GM19240 (cell line): ENCODE data around the gene IL1A.

Experiments used
- DNase-seq: peaks from one replicate; pipeline ENCODE4 v3.0.0; 2011; ENCODE audit warnings: low spot score; ENCODE audit not compliant: insufficient read length

The IL1A gene

DNA sequence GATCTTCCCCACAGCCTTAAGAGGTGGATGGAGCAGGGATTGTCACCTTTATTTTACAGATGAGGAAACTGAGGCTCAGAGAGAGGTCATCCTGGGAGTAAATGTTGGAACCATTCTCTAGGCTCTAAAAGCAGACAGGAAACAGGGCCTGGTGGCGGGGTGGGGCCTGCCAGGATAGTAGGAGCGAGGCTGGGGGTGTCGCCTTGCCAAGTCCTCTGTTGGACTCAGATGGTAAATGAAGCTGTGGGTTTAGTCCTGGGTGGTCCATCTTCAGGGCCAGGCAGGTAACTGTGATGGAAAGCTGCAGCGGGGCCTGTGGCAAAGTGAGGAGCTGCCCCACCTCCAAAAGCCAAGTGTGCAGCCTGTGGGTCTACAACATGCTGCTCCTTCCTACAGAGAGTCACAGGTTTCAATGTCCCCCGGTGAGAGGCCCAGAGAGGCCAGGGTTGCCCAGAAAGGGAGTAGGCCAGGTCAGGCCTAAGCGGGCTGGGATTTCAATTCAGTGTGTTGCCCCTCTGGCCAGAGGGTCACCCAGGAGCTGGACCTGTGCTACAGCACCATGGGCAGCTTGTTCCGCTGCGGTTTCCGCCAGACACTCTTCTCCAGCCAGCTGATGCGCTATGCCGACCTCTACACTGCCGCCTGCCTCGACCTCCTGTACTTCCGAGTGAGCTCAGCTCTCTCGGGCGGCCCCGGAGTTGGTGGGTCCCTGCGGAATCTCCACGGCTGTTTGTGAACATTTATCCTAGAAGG is 56.8 kb downstream of the IL1A start:
- no peak for DNase-seq

DNA sequence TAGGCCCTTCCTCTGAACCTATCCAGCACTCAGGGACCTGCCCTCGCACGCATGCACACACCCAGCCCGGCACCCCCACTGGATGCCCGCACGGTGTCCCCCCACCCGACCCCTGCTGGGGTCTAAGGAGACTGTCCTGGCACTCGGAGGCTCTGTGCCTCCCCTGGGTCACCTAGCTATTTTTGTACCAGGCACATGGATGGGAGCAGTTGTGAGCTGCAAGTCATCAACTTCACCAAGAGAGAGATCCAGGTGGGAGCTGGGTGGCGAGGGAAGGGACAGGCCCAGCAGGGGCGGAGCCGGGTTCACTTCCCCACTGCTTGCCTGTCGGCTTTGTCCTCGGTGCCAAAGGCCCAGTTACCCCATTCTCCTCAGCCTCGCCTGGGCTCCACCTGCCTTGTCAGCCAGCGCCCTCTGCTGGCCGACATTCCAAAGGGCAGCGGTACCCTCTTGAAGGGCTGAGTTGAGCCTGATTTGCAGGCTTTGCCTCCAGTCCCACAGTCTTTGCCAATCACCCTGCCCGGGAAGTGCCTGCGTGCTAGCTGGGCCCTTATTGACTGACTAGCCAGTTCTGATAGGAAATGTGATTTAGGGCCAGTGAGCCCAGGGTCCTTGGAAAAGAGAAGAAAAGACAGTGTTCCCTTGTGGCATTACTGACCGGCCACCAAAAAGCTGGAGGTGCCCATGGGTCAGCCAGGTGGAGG is 57.7 kb downstream of the IL1A start:
- peak; percentile 86 for DNase-seq

DNA sequence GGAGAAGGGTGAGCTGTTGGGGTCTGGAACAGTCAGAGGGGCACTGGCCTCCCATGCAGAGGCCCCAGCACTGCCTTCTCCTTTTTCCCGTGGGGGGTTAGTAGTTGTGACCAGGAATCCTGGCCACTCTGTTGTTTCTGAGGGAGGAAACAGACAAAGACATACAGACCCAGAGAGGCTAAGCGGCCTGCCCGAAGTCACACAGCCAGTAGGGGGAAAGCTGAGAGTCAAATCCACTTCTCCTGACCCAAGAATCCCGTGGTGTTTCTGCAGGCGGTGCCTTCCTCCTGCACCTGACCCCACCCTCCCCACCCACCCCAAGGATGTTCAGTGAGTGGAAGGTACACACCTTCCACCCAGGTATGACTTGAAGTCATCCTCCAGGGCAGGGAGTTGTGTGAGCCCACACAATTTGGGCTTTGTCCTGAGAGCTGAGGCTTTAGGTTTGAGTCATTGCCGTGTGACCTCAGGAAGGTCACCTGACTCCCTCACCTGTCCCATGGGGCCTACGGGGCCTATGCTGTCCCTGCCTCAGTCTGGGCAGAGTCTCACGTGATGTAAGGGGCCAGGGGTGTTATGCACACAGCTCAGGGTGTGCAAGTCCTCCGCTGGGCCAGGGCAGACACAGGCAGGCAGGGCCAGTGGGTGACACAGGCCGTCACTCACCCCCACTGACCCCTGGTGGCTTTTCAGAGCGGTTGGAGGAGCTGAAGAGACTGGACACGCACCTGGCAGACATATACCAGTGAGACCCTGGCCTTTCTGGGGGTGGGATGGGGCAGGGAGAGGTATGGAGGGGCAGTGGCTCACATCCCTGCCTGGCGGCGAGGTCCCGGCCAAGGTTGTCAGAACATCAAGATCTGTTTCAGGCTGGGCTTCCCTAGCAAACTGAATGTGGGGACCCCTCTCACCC is 58.5 kb downstream of the IL1A start:
- no peak for DNase-seq

DNA sequence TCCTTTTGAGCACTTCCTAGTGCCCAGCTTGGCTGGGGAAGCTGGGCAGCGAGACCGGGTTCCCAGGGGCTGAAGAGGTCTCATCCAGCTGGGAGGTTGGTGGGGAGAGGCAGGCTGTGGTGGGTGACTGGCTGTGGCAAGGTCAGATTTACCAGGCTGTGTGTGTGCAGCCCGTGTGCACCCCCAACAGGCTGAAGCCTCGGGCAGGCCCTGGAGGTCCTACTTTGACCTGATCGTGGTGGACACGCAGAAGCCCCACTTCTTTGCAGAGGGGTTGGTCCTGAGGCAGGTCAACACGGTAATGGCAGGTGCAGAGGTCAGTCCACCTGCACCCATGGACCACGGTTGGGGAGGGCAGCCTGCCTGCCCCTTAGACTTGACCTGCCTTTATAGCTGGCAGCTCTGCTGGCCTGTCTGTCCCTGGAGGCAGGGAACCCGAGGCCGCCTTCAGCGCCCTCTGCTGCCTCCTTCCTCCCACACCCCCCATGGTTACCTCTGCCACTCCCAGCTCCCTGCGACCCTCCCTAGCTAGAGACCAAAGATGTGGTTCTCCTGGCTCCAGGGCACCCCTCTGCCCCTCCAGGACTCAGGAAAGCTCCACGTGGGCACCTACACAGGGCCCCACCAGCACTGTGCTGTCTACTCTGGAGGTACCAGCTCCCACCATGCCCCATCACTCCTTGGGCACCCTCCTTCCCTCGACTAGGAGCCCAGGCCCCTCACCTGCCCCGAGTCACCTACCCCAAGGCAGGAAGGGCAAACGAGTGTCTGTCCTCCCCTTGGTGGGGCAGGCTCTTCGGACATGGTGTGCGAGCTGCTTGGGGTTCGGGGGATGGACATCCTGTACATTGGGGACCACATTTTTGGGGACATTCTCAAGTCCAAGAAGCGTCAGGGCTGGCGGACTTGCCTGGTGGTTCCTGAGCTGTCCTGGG is 59.4 kb downstream of the IL1A start:
- DNase-seq, result no peak

DNA sequence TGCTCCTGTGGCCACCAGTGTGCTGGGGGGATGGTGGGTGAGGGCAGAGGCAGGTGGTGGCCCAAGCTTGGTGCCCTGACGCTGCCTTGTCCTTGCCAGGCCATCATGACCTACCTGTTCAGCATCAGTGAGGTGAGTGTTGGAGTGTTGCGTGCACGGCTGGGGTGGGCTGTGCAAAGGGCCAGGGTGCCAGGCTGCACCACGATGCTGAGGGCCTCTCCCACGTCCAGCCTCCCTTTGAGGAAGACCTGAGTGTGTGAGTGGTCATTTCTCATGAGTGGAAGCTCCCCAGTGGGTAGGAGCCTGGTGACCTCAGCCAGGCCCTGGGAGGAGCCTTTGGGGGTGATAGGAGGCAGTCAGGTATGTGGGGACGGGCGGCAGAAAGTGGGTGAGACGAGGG is 60.3 kb downstream of the IL1A start:
- DNase-seq, result no peak
